ENCODE results near the gene ESPN. TPM values are rescaled to one million over a fixed set of nuclear protein-coding genes. Genes with fewer than 3 reads are reported as not detected.
"Not testable (repeated sequence)": the region's sequence is repeated elsewhere in the genome, so short reads cannot be mapped to it uniquely, and the experiment has no call there.

Gene ESPN
- total RNA-seq, 2 experiments from 2014 or later, result 2.0 to 3.9 TPM

GRCh38 chr1:6443339-6444115, 19.0 kb downstream of the ESPN start:
- POLR2A ChIA-PET, result interaction anchor here (1.0 kb wide), 1 partner anchor 12 kb away, joined by 3 read pairs; no protein-coding TSS in a partner anchor
- no peak overlapping the region for H3K27ac Mint-ChIP-seq
- Histone ChIP-seq H3K9me3 (ENCODE audit: control insufficient read depth in 1 of 2, insufficient read depth in 1 of 2, low read length in 2 of 2) (peaks cover 0 to 22% of the 10 kb centered on the region in 2 experiments), H3K4me3 (ENCODE audit: low read length) (no peak overlapping the region), H3K27me3 (ENCODE audit: control insufficient read depth in 1 of 2, insufficient read depth in 2 of 2, low read length in 2 of 2) (peaks cover 32 to 42% of the 10 kb centered on the region in 2 experiments), H3K36me3 (ENCODE audit: insufficient read depth, low read length) (no peaks in the 10 kb centered on the region), H3K27ac (ENCODE audit: low read depth in 1 of 2, low read length in 2 of 2) (no peak overlapping the region), H3K4me1 (ENCODE audit: insufficient read depth, low read length) (peaks cover 41% of the 10 kb centered on the region)
- H3K36me3 Mint-ChIP-seq (ENCODE audit: low read depth), result no peaks in the 10 kb centered on the region
- intact Hi-C loops (cut with DNase I, micrococcal nuclease), result loop anchor here in 1 of 2 experiments (5.0 kb wide), 1 partner anchor 34 kb away; no protein-coding TSS in a partner anchor
- no peaks in the 10 kb centered on the region for H3K9me3 Mint-ChIP-seq
- peaks cover 39% of the 10 kb centered on the region for H3K27me3 Mint-ChIP-seq
- CTCF ChIA-PET, result no interaction called here
- DNase-seq (no peak), ATAC-seq (ENCODE audit: poor library complexity) (no peak)
- peaks cover 20% of the 10 kb centered on the region for H3K4me1 Mint-ChIP-seq (ENCODE audit: low read depth)
- no peak overlapping the region for H3K4me3 Mint-ChIP-seq
- no peak for TF ChIP-seq CTCF (IDR thresholded peaks at IDR 0.05)

- ATAC-seq (ENCODE audit: poor library complexity) (no peak), DNase-seq (no peak)
- intact Hi-C loops (cut with DNase I, micrococcal nuclease), result loop anchor here in 1 of 2 experiments (5.0 kb wide), 1 partner anchor 33 kb away; no protein-coding TSS in a partner anchor
- no peak overlapping the region for H3K27ac ChIP-seq (ENCODE audit: low read depth in 1 of 2, low read length in 2 of 2)
- Mint-ChIP-seq H3K4me3 (no peak overlapping the region), H3K27me3 (peaks cover 41% of the 10 kb centered on the region), H3K27ac (no peak overlapping the region), H3K4me1 (ENCODE audit: low read depth) (peaks cover 22% of the 10 kb centered on the region), H3K36me3 (ENCODE audit: low read depth) (no peaks in the 10 kb centered on the region), H3K9me3 (no peaks in the 10 kb centered on the region)
- no peak overlapping the region for H3K4me3 ChIP-seq (ENCODE audit: low read length)
- peaks cover 0 to 22% of the 10 kb centered on the region in 2 experiments for H3K9me3 ChIP-seq (ENCODE audit: control insufficient read depth in 1 of 2, insufficient read depth in 1 of 2, low read length in 2 of 2)
- peaks cover 48% of the 10 kb centered on the region for H3K4me1 ChIP-seq (ENCODE audit: insufficient read depth, low read length)
- H3K36me3 ChIP-seq (ENCODE audit: insufficient read depth, low read length), result no peaks in the 10 kb centered on the region
- CTCF ChIA-PET, result no interaction called here
- POLR2A ChIA-PET, result no interaction called here
- H3K27me3 ChIP-seq (ENCODE audit: control insufficient read depth in 1 of 2, insufficient read depth in 2 of 2, low read length in 2 of 2), result peaks cover 35 to 46% of the 10 kb centered on the region in 2 experiments
- TF ChIP-seq CTCF (IDR thresholded peaks at IDR 0.05), result no peak
These were observed 19.8 kb downstream of the ESPN start for GRCh38 chr1:6444377-6444776.

GRCh38 chr1:6445062-6445763, 20.6 kb downstream of the ESPN start:
- H3K4me3 ChIP-seq (ENCODE audit: low read length), result no peak overlapping the region
- ChIA-PET CTCF (interaction anchor here (0.6 to 5.1 kb wide), 2 partner anchors 15 to 19 kb away, joined by 3 to 34 read pairs; partner anchors contain the start of gene TNFRSF25), POLR2A (interaction anchor here (7.2 kb wide), 1 partner anchor 15 kb away, joined by 61 read pairs; no protein-coding TSS in a partner anchor)
- H3K36me3 Mint-ChIP-seq (ENCODE audit: low read depth), result no peaks in the 10 kb centered on the region
- TF ChIP-seq CTCF (IDR thresholded peaks at IDR 0.05), result peak; percentile 39
- H3K27ac ChIP-seq (ENCODE audit: low read depth in 1 of 2, low read length in 2 of 2), result no peak overlapping the region
- no peaks in the 10 kb centered on the region for H3K36me3 ChIP-seq (ENCODE audit: insufficient read depth, low read length)
- H3K27ac Mint-ChIP-seq, result no peak overlapping the region
- H3K27me3 ChIP-seq (ENCODE audit: control insufficient read depth in 1 of 2, insufficient read depth in 2 of 2, low read length in 2 of 2), result peaks cover 41 to 55% of the 10 kb centered on the region in 2 experiments
- peaks cover 27% of the 10 kb centered on the region for H3K4me1 Mint-ChIP-seq (ENCODE audit: low read depth)
- H3K9me3 Mint-ChIP-seq, result no peaks in the 10 kb centered on the region
- intact Hi-C loops (cut with DNase I, micrococcal nuclease), result no loop called here
- H3K27me3 Mint-ChIP-seq, result peaks cover 47% of the 10 kb centered on the region
- peaks cover 51% of the 10 kb centered on the region for H3K4me1 ChIP-seq (ENCODE audit: insufficient read depth, low read length)
- no peak overlapping the region for H3K4me3 Mint-ChIP-seq
- peak in 10 of 14 experiments; percentile 35 to 71 (median 44) for DNase-seq
- peaks cover 0 to 22% of the 10 kb centered on the region in 2 experiments for H3K9me3 ChIP-seq (ENCODE audit: control insufficient read depth in 1 of 2, insufficient read depth in 1 of 2, low read length in 2 of 2)
- ATAC-seq (ENCODE audit: poor library complexity), result peak; percentile 16

GRCh38 chr1:6445929-6446328, 21.4 kb downstream of the ESPN start:
- peaks cover 53% of the 10 kb centered on the region for H3K27me3 Mint-ChIP-seq
- peaks cover 48% of the 10 kb centered on the region for H3K4me1 ChIP-seq (ENCODE audit: insufficient read depth, low read length)
- DNase-seq; H3K4me3 Mint-ChIP-seq; H3K27ac ChIP-seq (ENCODE audit: low read depth in 1 of 2, low read length in 2 of 2); H3K9me3 Mint-ChIP-seq; H3K4me3 ChIP-seq (ENCODE audit: low read length); H3K36me3 ChIP-seq (ENCODE audit: insufficient read depth, low read length); intact Hi-C loops (cut with DNase I, micrococcal nuclease); H3K27ac Mint-ChIP-seq; H3K36me3 Mint-ChIP-seq (ENCODE audit: low read depth); ATAC-seq (ENCODE audit: poor library complexity): not testable (repeated sequence)
- H3K27me3 ChIP-seq (ENCODE audit: control insufficient read depth in 1 of 2, insufficient read depth in 2 of 2, low read length in 2 of 2), result peaks cover 44 to 57% of the 10 kb centered on the region in 2 experiments
- ChIA-PET CTCF (interaction anchor here (0.6 to 5.1 kb wide), 2 partner anchors 14 to 18 kb away, joined by 3 to 34 read pairs; partner anchors contain the start of gene TNFRSF25), POLR2A (interaction anchor here (7.2 kb wide), 1 partner anchor 14 kb away, joined by 61 read pairs; no protein-coding TSS in a partner anchor)
- H3K9me3 ChIP-seq (ENCODE audit: control insufficient read depth in 1 of 2, insufficient read depth in 1 of 2, low read length in 2 of 2), result peaks cover 0 to 22% of the 10 kb centered on the region in 2 experiments
- peaks cover 34% of the 10 kb centered on the region for H3K4me1 Mint-ChIP-seq (ENCODE audit: low read depth)
